Lung (tissue), 12 donors: ENCODE data around the gene MIPEP. TPM values are rescaled to one million over a fixed set of nuclear protein-coding genes. Genes with fewer than 3 reads are reported as not detected.

Experiments used
- ATAC-seq: fragments of 200-7000 bp; cut with Tn5 transposase; one replicate; pipeline ENCODE4 v1.9.1; 2020; ENCODE audit warnings: moderate number of reproducible peaks; ENCODE audit not compliant: insufficient read depth, low FRiP score
- DNase-seq, 3 donors: peaks; one replicate each; pipeline ENCODE4 v3.0.0-alpha.2; 2013 to 2017
- H3K27ac ChIP-seq, 2 donors: one replicate each; pipeline ENCODE4 v1.5.1; 2013; ENCODE audit warnings: mild to moderate bottlenecking in 2 of 2, moderate library complexity in 2 of 2, control low read depth in 1 of 2, inconsistent platforms in 1 of 2, low read depth in 1 of 2, low read length in 1 of 2
- H3K27me3 ChIP-seq, 3 donors: one replicate each; pipeline ENCODE4 v1.5.1; 2013; ENCODE audit warnings: low read length in 2 of 3; ENCODE audit not compliant: control insufficient read depth in 3 of 3, insufficient read depth in 3 of 3
- H3K36me3 ChIP-seq, 4 donors: one replicate each; pipeline ENCODE4 v1.5.1; 2013; ENCODE audit warnings: low read length in 4 of 4, mild to moderate bottlenecking in 1 of 4, moderate library complexity in 1 of 4; ENCODE audit not compliant: control insufficient read depth in 4 of 4, insufficient read depth in 4 of 4
- H3K4me1 ChIP-seq, 5 donors: one replicate each; pipeline ENCODE4 v1.5.1; 2013; ENCODE audit warnings: low read length in 5 of 5, mild to moderate bottlenecking in 2 of 5, moderate library complexity in 1 of 5; ENCODE audit not compliant: control insufficient read depth in 5 of 5, insufficient read depth in 5 of 5
- H3K4me3 ChIP-seq: one replicate; pipeline ENCODE4 v1.5.1; 2013; ENCODE audit warnings: mild to moderate bottlenecking, control low read depth, moderate library complexity
- H3K9ac ChIP-seq, 2 donors: one replicate each; pipeline ENCODE4 v1.5.1; 2013; ENCODE audit warnings: low read length in 2 of 2, control low read depth in 1 of 2; ENCODE audit not compliant: insufficient read depth in 1 of 2
- H3K9me3 ChIP-seq, 4 donors: one replicate each; pipeline ENCODE4 v1.5.1; 2013; ENCODE audit warnings: low read length in 3 of 4, mild to moderate bottlenecking in 1 of 4, moderate library complexity in 1 of 4; ENCODE audit not compliant: control insufficient read depth in 4 of 4, insufficient read depth in 3 of 4
- CTCF ChIP-seq: IDR thresholded peaks from 2 replicates; pipeline ENCODE4 v1.5.1; 2012; ENCODE audit warnings: mild to moderate bottlenecking; ENCODE audit errors: control extremely low read depth, extremely low read depth
- WGBS, 2 donors: extraction: QIAGEN DNeasy Blood & Tissue Kit; methylation state at CpG; one replicate each; pipeline ENCODE4 v1.1.7; 2013; 5-methylcytosine and 5-hydroxymethylcytosine counted together
- polyA plus RNA-seq, 2 donors: library from polyadenylated mRNA; stranded (reverse); fragments of 200-250 nt; gene quantifications; one replicate each; pipeline ENCODE4 v1.2.1, GENCODE V29; 2013
- total RNA-seq, 2 donors: library from RNA; depleted of rRNA in 1 of 2; stranded (reverse); fragments of >200 nt in 1 of 2; gene quantifications; one replicate each; pipeline ENCODE4 v1.2.1, GENCODE V29; 2014 to 2021
- donor health status: control.
- donor health status: control.
- donor health status: Bipolar disorder and iron deficiency.
- donor health status: healthy.
- donor health status: DM: yes; HTN: yes; CAD: no.

MIPEP gene
- total and polyA plus RNA-seq, 4 donors = 12.9 to 35.1 (median 25.3) TPM

GRCh38 chr13:23697772-23698313 is 191.4 kb downstream of the MIPEP start:
- ATAC-seq = no peak
- no peaks in the 10 kb centered on the region for H3K36me3 ChIP-seq
- TF ChIP-seq CTCF = no peak
- 38 to 55% methylated on average over 1 of the region's 1 CpG for WGBS, 2 donors
- H3K4me3 ChIP-seq = no peak overlapping the region
- no peaks in the 10 kb centered on the region for H3K27me3 ChIP-seq
- peak overlapping the region in 1 of 2 donors; percentile 28 for H3K27ac ChIP-seq
- peak in 1 of 3 donors; percentile 46 for DNase-seq
- H3K4me1 ChIP-seq = peaks cover 0 to 31% (median 4%) of the 10 kb centered on the region in 5 donors
- H3K9me3 ChIP-seq = no peaks in the 10 kb centered on the region
- H3K9ac ChIP-seq = no peak overlapping the region

- H3K9ac ChIP-seq = no peak overlapping the region
Observed at GRCh38 chr13:23696610-23697009, 192.6 kb downstream of the MIPEP start.

GRCh38 chr13:23695711-23696464 is 193.3 kb downstream of the MIPEP start:
- no peak overlapping the region for H3K27ac ChIP-seq
- no peak for TF ChIP-seq CTCF

More at GRCh38 chr13:23696610-23697009, 192.6 kb downstream of the MIPEP start:
- no peaks in the 10 kb centered on the region for H3K36me3 ChIP-seq
- whole genome bisulfite sequencing, 2 donors = 70% methylated on average over 5 of the region's 5 CpGs
- TF ChIP-seq CTCF = no peak
- H3K4me1 ChIP-seq = peaks cover 0 to 26% (median 3%) of the 10 kb centered on the region in 5 donors
- no peak overlapping the region for H3K4me3 ChIP-seq
- H3K9me3 ChIP-seq = no peaks in the 10 kb centered on the region
- ATAC-seq (no peak), DNase-seq (no peak)
- no peaks in the 10 kb centered on the region for H3K27me3 ChIP-seq
- no peak overlapping the region for H3K27ac ChIP-seq

More at GRCh38 chr13:23695711-23696464, 193.3 kb downstream of the MIPEP start:
- peaks cover 0 to 26% (median 3%) of the 10 kb centered on the region in 5 donors for H3K4me1 ChIP-seq
- ATAC-seq = peak; percentile 14
- no peaks in the 10 kb centered on the region for H3K36me3 ChIP-seq
- H3K27me3 ChIP-seq = no peaks in the 10 kb centered on the region
- DNase-seq = no peak
- no peak overlapping the region for H3K4me3 ChIP-seq
- H3K9ac ChIP-seq = no peak overlapping the region
- WGBS, 2 donors = 48 to 70% methylated on average over 46 of the region's 46 CpGs
- H3K9me3 ChIP-seq = no peaks in the 10 kb centered on the region
